GM18526 (cell line): ENCODE results near the gene PPP3R1.

ENCODE experiments used
- POLR2A ChIP-seq: IDR thresholded peaks from 3 replicates; pipeline ENCODE4 v1.6.1; 2011; ENCODE audit not compliant: insufficient read length; ENCODE audit errors: extremely low read depth

Gene PPP3R1

GRCh38 chr2:68223419-68223818 lies 28.9 kb downstream of the PPP3R1 start:
- no peak for TF ChIP-seq POLR2A

- no peak for TF ChIP-seq POLR2A
Observed at GRCh38 chr2:68222287-68222686, 30.0 kb downstream of the PPP3R1 start.

- no peak for TF ChIP-seq POLR2A
Observed at GRCh38 chr2:68218343-68218901, 33.9 kb downstream of the PPP3R1 start.

GRCh38 chr2:68217729-68218128 lies 34.6 kb downstream of the PPP3R1 start:
- no peak for TF ChIP-seq POLR2A

GRCh38 chr2:68216454-68217310 lies 35.6 kb downstream of the PPP3R1 start:
- no peak for TF ChIP-seq POLR2A

- TF ChIP-seq POLR2A = no peak
Observed at GRCh38 chr2:68214381-68214780, 38.0 kb downstream of the PPP3R1 start.

- no peak for TF ChIP-seq POLR2A
Observed at GRCh38 chr2:68206793-68207192, 45.5 kb downstream of the PPP3R1 start.

GRCh38 chr2:68203587-68203986 lies 48.7 kb downstream of the PPP3R1 start:
- no peak for TF ChIP-seq POLR2A

- no peak for TF ChIP-seq POLR2A
Observed at GRCh38 chr2:68200157-68200787, 52.1 kb downstream of the PPP3R1 start.

GRCh38 chr2:68196120-68196716 lies 56.1 kb downstream of the PPP3R1 start:
- no peak for TF ChIP-seq POLR2A

GRCh38 chr2:68195096-68195495 lies 57.2 kb downstream of the PPP3R1 start:
- no peak for TF ChIP-seq POLR2A

GRCh38 chr2:68193787-68194372 lies 58.5 kb downstream of the PPP3R1 start:
- no peak for TF ChIP-seq POLR2A

GRCh38 chr2:68193144-68193543 lies 59.2 kb downstream of the PPP3R1 start:
- TF ChIP-seq POLR2A = no peak

GRCh38 chr2:68190991-68191731 lies 61.2 kb downstream of the PPP3R1 start:
- TF ChIP-seq POLR2A = no peak
